HEK293 (cell line): ENCODE results near the gene PAK4.

Experiments
- CTCF ChIA-PET: fragments of 350-600 bp; formaldehyde crosslinking; extraction: SDS; loops from one replicate; lab custom pipeline; 2021; ENCODE audit warnings: antibody characterized with exemption; lab: Yijun Ruan, JAX
- POLR2A ChIA-PET: fragments of 300-600 bp; formaldehyde crosslinking; extraction: SDS; loops from one replicate; lab custom pipeline; 2020; ENCODE audit warnings: antibody characterized with exemption, inconsistent platforms; lab: Yijun Ruan, JAX
- H3K27ac ChIP-seq: fragments of 200-500 bp; sonication (Bioruptor generic); 2 replicates; pipeline ENCODE4 v1.5.1; 2014; ENCODE audit warnings: low read depth, low read length, control low read depth, inconsistent platforms; ENCODE audit errors: extremely low read depth
- H3K36me3 ChIP-seq, 2 experiments: fragments of 200-500 bp in 1 of 2; sonication (Bioruptor generic) in 1 of 2; 1 replicate in 1 of 2; 2 replicates in 1 of 2; pipeline ENCODE4 v1.5.1; 2014 to 2017; ENCODE audit warnings: inconsistent platforms in 2 of 2, low read length in 2 of 2; ENCODE audit not compliant: control insufficient read depth in 2 of 2, insufficient read depth in 1 of 2
- H3K4me1 ChIP-seq: fragments of 200-500 bp; sonication (Bioruptor generic); 2 replicates; pipeline ENCODE4 v1.5.1; 2014; ENCODE audit warnings: mild to moderate bottlenecking, low read length, inconsistent platforms; ENCODE audit not compliant: control insufficient read depth, insufficient read depth
- H3K4me3 ChIP-seq: 2 replicates; pipeline ENCODE4 v1.5.1; 2011; ENCODE audit warnings: low read depth, mild to moderate bottlenecking, control low read depth, low read length, moderate library complexity
- H3K9me3 ChIP-seq: fragments of 200-500 bp; sonication (Bioruptor generic); 2 replicates; pipeline ENCODE4 v1.5.1; 2014; ENCODE audit warnings: low read depth, low read length, inconsistent platforms; ENCODE audit not compliant: control insufficient read depth, insufficient read depth
- GLI4 ChIP-seq: fragments of 450-650 bp; formaldehyde crosslinking; IDR thresholded peaks from 2 replicates; pipeline ENCODE4 v1.5.1; 2016; ENCODE audit warnings: missing biosample characterization, missing genetic modification characterization
- HOXC10 ChIP-seq: sonication (generic); formaldehyde crosslinking; IDR thresholded peaks from 2 replicates; pipeline ENCODE4 v1.8.1; 2023; ENCODE audit warnings: mild to moderate bottlenecking, missing genetic modification reagents
- KLF7 ChIP-seq: fragments of 450-650 bp; formaldehyde crosslinking; IDR thresholded peaks from 2 replicates; pipeline ENCODE4 v1.5.1; 2016; ENCODE audit warnings: missing biosample characterization, missing genetic modification characterization, borderline replicate concordance
- KLF8 ChIP-seq: fragments of 450-650 bp; formaldehyde crosslinking; IDR thresholded peaks from 2 replicates; pipeline ENCODE4 v1.5.1; 2016; ENCODE audit warnings: missing biosample characterization, missing genetic modification characterization
- MZF1 ChIP-seq: fragments of 450-650 bp; formaldehyde crosslinking; IDR thresholded peaks from 2 replicates; pipeline ENCODE4 v1.5.1; 2017; ENCODE audit warnings: missing biosample characterization, missing genetic modification characterization, borderline replicate concordance
- ZBTB17 ChIP-seq: fragments of 450-650 bp; formaldehyde crosslinking; IDR thresholded peaks from 2 replicates; pipeline ENCODE4 v1.5.1; 2016; ENCODE audit warnings: missing biosample characterization, missing genetic modification characterization
- ZBTB21 ChIP-seq: fragments of 450-650 bp; formaldehyde crosslinking; IDR thresholded peaks from 2 replicates; pipeline ENCODE4 v1.5.1; 2017; ENCODE audit warnings: missing biosample characterization, missing genetic modification characterization
- ZBTB8A ChIP-seq: fragments of 450-650 bp; formaldehyde crosslinking; IDR thresholded peaks from 2 replicates; pipeline ENCODE4 v1.5.1; 2016; ENCODE audit warnings: missing biosample characterization, missing genetic modification characterization
- ZEB2 ChIP-seq: fragments of 450-650 bp; formaldehyde crosslinking; IDR thresholded peaks from 2 replicates; pipeline ENCODE4 v1.5.1; 2016; ENCODE audit warnings: missing biosample characterization, missing genetic modification characterization
- ZFHX2 ChIP-seq: fragments of 450-650 bp; formaldehyde crosslinking; conservative IDR thresholded peaks from 2 replicates; pipeline ENCODE4 v1.5.1; 2016; ENCODE audit warnings: missing biosample characterization, missing genetic modification characterization
- ZNF175 ChIP-seq: fragments of 450-650 bp; formaldehyde crosslinking; IDR thresholded peaks from 2 replicates; pipeline ENCODE4 v1.5.1; 2016; ENCODE audit warnings: missing biosample characterization, missing genetic modification characterization
- ZNF24 ChIP-seq: fragments of 450-650 bp; formaldehyde crosslinking; IDR thresholded peaks from 2 replicates; pipeline ENCODE4 v1.5.1; 2016; ENCODE audit warnings: missing biosample characterization, missing genetic modification characterization
- ZNF266 ChIP-seq: fragments of 450-650 bp; formaldehyde crosslinking; IDR thresholded peaks from 2 replicates; pipeline ENCODE4 v1.5.1; 2016; ENCODE audit warnings: missing biosample characterization, missing genetic modification characterization, low read depth
- ZNF274 ChIP-seq, 2 experiments: fragments of 200-500 bp in 1 of 2; fragments of 450-650 bp in 1 of 2; sonication (Bioruptor generic) in 1 of 2; formaldehyde crosslinking in 1 of 2; IDR thresholded peaks; 2 replicates each; pipeline versions ENCODE4 v1.5.1 to v1.6.1; 2014 to 2016; ENCODE audit warnings: borderline replicate concordance in 1 of 2, inconsistent platforms in 1 of 2, low read length in 1 of 2, missing biosample characterization in 1 of 2, missing genetic modification characterization in 1 of 2
- ZNF404 ChIP-seq: fragments of 450-650 bp; formaldehyde crosslinking; IDR thresholded peaks from 2 replicates; pipeline ENCODE4 v1.5.1; 2017; ENCODE audit warnings: missing biosample characterization, missing genetic modification characterization
- ZNF600 ChIP-seq: fragments of 450-650 bp; formaldehyde crosslinking; IDR thresholded peaks from 2 replicates; pipeline ENCODE4 v1.5.1; 2016; ENCODE audit warnings: missing biosample characterization, missing genetic modification characterization
- ZNF768 ChIP-seq: fragments of 450-650 bp; formaldehyde crosslinking; IDR thresholded peaks from 2 replicates; pipeline ENCODE4 v1.5.1; 2018; ENCODE audit warnings: missing biosample characterization, mild to moderate bottlenecking, missing genetic modification characterization
- ZNF776 ChIP-seq: fragments of 450-650 bp; formaldehyde crosslinking; IDR thresholded peaks from 2 replicates; pipeline ENCODE4 v1.5.0; 2017; ENCODE audit warnings: missing biosample characterization, missing genetic modification characterization, borderline replicate concordance
- ZSCAN30 ChIP-seq: fragments of 450-650 bp; IDR thresholded peaks from 2 replicates; pipeline ENCODE4 v1.5.1; 2018; ENCODE audit warnings: missing biosample characterization, mild to moderate bottlenecking, missing genetic modification characterization, moderate library complexity
- TF ChIP-seq, protein P1 (sequence below): fragments of 450-650 bp; IDR thresholded peaks from 2 replicates; pipeline ENCODE4 v1.5.1; 2018; ENCODE audit warnings: missing biosample characterization, missing genetic modification characterization
- TF ChIP-seq, protein P2 (sequence below): fragments of 450-650 bp; formaldehyde crosslinking; IDR thresholded peaks from 2 replicates; pipeline ENCODE4 v1.5.1; 2016; ENCODE audit warnings: missing biosample characterization, missing genetic modification characterization
- TF ChIP-seq, protein P3 (sequence below): sonication (generic); formaldehyde crosslinking; IDR thresholded peaks from 2 replicates; pipeline ENCODE4 v1.8.1; 2022; ENCODE audit warnings: mild to moderate bottlenecking, moderate library complexity, missing genetic modification reagents

The PAK4 gene

GRCh38 chr19:39155114-39155700 lies 29.6 kb downstream of the PAK4 start (continued):
- TF ChIP-seq, protein P1, sequence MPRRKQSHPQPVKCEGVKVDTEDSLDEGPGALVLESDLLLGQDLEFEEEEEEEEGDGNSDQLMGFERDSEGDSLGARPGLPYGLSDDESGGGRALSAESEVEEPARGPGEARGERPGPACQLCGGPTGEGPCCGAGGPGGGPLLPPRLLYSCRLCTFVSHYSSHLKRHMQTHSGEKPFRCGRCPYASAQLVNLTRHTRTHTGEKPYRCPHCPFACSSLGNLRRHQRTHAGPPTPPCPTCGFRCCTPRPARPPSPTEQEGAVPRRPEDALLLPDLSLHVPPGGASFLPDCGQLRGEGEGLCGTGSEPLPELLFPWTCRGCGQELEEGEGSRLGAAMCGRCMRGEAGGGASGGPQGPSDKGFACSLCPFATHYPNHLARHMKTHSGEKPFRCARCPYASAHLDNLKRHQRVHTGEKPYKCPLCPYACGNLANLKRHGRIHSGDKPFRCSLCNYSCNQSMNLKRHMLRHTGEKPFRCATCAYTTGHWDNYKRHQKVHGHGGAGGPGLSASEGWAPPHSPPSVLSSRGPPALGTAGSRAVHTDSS (tag by site-specific recombination), result no peak
- TF ChIP-seq ZNF266 (tag by site-specific recombination), result no peak
- TF ChIP-seq KLF8 (tag by site-specific recombination), result no peak
- no peak for TF ChIP-seq ZNF175 (tag by site-specific recombination)
- TF ChIP-seq ZNF768 (tag by site-specific recombination), result no peak
- no peak for TF ChIP-seq ZNF776 (tag by site-specific recombination)
- TF ChIP-seq ZNF600, result no peak
- no peak for TF ChIP-seq ZNF24 (tag by site-specific recombination)
- no peak for TF ChIP-seq KLF7 (tag by site-specific recombination)
- TF ChIP-seq, all 188 proteins: peak for 6

DNA sequence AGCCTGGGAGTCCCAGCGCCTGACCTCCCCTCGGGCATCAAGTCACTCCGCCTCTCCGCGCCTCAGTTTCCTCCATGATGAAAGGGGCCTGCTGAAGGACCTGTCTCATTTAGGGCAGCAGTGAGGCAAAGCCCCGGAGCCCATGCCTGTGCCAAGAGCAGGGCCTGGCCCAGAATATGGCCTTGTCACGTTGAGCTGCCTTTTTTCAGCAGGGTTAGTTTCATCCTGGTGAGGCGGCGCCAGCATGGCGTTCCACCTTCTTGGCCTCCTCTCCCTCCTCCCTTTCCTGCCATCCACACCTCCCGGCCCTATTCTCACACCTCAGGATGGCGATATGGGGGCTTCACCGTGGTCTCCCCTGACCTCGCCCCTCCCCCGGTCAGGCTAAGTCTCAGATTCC lies 30.2 kb downstream of the PAK4 start:
- H3K27ac ChIP-seq, result no peak overlapping the region
- POLR2A ChIA-PET, result interaction anchor here (1.0 to 1.2 kb wide), 2 partner anchors 27 to 34 kb away, joined by 3 to 4 read pairs; no protein-coding TSS in a partner anchor
- H3K9me3 ChIP-seq, result no peaks in the 10 kb centered on the region
- H3K4me3 ChIP-seq, result no peak overlapping the region
- peaks cover 3 to 6% of the 10 kb centered on the region in 2 experiments; a peak in 2 of 3 replicates for H3K36me3 ChIP-seq
- peaks cover 23% of the 10 kb centered on the region for H3K4me1 ChIP-seq
- CTCF ChIA-PET, result interaction anchor here (0.6 to 1.2 kb wide), 5 partner anchors 17 to 377 kb away, joined by 3 to 4 read pairs (median 4); partner anchors contain the start of gene EID2B
- TF ChIP-seq GLI4 (tag by site-specific recombination), result no peak
- TF ChIP-seq ZSCAN30 (tag by site-specific recombination), result no peak
- TF ChIP-seq KLF7 (tag by site-specific recombination), result no peak
- TF ChIP-seq, protein P2, sequence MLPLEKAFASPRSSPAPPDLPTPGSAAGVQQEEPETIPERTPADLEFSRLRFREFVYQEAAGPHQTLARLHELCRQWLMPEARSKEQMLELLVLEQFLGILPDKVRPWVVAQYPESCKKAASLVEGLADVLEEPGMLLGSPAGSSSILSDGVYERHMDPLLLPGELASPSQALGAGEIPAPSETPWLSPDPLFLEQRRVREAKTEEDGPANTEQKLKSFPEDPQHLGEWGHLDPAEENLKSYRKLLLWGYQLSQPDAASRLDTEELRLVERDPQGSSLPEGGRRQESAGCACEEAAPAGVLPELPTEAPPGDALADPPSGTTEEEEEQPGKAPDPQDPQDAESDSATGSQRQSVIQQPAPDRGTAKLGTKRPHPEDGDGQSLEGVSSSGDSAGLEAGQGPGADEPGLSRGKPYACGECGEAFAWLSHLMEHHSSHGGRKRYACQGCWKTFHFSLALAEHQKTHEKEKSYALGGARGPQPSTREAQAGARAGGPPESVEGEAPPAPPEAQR (tag by site-specific recombination), result no peak
- no peak for TF ChIP-seq MZF1
- TF ChIP-seq ZBTB17, result no peak
- TF ChIP-seq HOXC10 (CRISPR knock-in tag), result no peak
- TF ChIP-seq ZFHX2 (tag by site-specific recombination), result no peak
- no peak for TF ChIP-seq ZBTB21 (tag by site-specific recombination)
- TF ChIP-seq ZBTB8A (tag by site-specific recombination), result no peak
- TF ChIP-seq ZNF274 (IDR thresholded peaks at IDR 0.05; ENCODE audit: low read length), result no peak
- TF ChIP-seq ZNF274 (tag by site-specific recombination; IDR thresholded peaks at IDR 0.05; ENCODE audit: borderline replicate concordance), result no peak
- TF ChIP-seq, protein P3, sequence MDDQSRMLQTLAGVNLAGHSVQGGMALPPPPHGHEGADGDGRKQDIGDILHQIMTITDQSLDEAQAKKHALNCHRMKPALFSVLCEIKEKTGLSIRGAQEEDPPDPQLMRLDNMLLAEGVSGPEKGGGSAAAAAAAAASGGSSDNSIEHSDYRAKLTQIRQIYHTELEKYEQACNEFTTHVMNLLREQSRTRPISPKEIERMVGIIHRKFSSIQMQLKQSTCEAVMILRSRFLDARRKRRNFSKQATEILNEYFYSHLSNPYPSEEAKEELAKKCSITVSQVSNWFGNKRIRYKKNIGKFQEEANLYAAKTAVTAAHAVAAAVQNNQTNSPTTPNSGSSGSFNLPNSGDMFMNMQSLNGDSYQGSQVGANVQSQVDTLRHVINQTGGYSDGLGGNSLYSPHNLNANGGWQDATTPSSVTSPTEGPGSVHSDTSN, result no peak
- TF ChIP-seq ZEB2, result no peak
- TF ChIP-seq ZNF404 (tag by site-specific recombination), result no peak
